IPS-NIHi11 (cell line): ENCODE measurements around the gene MEGF11.
"Not testable (repeated sequence)": the region's sequence is repeated elsewhere in the genome, so short reads cannot be mapped to it uniquely, and the experiment has no call there.

ENCODE experiments used
- DNase-seq: peaks from one replicate; pipeline ENCODE4 v3.0.0; 2012; ENCODE audit warnings: mixed read lengths, low spot score

The MEGF11 gene

DNA sequence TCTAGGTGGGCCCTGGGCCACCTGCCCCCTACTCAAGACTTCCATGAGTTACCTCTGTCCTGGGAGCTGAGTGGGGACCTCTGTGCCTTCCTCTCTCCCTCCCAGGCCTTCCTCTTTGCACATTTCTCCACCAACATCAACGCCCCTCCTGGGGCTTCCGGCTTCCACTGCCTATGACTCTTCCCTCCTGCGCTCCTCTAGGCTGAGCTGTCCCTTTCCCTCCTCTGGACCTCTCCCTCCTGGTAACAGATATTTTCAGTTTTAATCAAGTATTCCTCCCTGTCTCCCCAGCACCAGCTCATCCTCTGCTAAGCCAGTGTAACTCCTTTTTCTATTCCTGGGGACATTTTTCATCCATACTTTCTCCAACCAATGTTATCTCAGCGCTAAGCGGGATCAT, 223.9 kb downstream of the MEGF11 start:
- DNase-seq, result no peak

- DNase-seq, result no peak
Observed at GRCh38 chr15:66027268-66027805, 226.2 kb downstream of the MEGF11 start.

DNA sequence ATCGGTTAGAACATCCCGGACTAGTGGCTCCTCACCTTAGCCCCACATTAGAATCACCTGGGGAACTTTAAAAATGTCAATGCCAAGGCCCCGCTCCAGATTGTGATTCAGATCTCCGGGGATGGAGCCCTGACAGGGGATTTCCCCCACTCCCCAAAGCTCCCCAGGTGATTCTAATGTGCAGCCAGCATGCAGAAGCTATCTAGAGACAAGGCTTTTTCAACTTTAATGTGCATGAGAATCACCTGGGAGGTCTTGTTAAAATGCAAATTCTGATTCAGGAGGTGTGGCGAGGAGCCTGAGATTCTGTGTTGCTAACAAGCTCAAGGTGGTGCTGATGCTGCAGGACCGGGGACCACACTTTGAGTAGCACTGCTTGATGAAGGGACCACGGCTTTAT, 227.6 kb downstream of the MEGF11 start:
- no peak for DNase-seq

- no peak for DNase-seq
Observed at GRCh38 chr15:66025015-66025452, 228.5 kb downstream of the MEGF11 start.

DNA sequence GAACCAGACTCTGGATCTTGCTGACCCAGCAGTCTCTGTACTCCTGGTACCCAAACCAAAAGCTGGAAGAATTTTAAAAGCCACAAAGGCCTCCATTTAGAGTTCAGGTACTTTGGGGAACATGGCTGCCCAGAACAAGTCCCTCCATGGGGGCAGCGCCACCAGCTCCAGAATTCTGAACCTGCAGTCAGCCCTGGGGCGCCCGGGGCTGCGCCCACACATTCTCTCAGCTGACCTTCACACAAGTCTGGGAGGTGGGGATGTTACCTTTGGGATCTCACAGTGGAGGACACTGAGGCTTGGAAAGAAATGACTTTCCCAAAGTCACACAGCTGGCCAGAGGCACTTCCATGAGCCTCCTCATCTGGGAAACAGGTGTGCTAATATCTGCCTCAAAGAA, 229.4 kb downstream of the MEGF11 start:
- DNase-seq, result no peak

GRCh38 chr15:66023311-66023972, 230.1 kb downstream of the MEGF11 start:
- no peak for DNase-seq

DNA sequence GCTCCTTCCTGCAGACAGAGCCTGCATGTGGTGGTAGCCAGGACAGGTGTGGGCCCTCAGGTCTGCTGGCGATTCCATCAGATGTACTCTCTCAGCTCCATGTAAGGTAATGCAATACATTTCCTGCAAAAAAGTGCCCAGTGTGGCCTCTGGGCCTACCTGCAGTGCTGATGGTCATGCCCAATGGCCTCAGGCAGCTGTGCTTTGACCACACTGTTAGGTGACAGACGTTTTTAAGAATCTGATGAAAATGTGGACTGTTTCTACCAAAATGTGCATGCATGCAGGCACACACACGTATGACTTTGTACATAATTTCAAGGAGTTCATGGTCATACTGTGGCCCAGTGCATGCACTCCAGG, 231.4 kb downstream of the MEGF11 start:
- DNase-seq, result no peak

- no peak for DNase-seq
Observed at GRCh38 chr15:66021496-66022162, 231.9 kb downstream of the MEGF11 start.

DNA sequence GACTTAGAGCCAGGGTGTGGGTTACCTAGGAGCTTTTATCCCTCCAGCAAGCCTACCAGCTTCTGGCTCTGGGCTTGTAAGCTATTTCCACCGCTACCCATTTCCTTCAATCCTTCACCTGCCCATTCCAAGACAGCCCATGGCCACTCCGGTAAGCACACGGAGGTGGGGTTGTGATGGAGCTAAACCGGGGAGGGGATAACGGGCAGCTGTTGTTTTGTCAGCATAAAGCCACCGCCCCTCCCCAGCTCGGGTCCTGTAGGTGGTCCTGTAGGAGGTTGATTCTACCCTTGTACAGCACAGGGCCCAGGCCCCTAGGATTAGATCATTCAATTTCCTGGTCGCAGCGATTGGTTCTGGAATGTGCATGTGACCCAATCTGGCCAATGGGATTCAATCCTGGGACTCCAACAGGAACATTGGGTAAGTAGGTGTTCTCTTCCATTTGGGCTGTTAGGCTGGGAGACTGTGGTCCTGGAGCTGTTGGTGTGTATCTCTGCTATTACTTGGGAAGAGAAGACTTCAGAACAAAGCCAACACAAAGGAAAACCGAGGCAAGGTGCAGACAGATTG, 233.6 kb downstream of the MEGF11 start:
- peak; percentile 43 for DNase-seq

DNA sequence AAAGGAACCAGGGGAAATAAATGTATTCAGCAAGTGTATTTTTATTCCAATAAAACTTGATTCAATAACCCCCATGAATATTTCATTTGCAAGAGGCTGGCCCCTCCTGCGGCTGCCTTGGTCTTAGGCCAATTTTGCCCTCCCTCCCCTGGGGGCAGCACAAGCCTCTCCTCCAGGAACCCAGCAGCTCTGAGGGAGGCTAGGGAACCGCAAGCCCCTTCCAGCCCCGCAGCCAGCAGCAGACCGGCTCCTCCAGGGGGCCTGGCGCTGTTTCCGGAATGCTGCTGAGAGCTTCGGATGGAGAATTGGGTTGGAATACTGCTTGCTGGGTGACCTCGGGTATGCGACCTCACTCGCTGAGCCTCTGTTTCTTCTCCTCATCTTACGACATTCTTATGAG, 234.2 kb downstream of the MEGF11 start:
- peak; percentile 63 for DNase-seq

DNA sequence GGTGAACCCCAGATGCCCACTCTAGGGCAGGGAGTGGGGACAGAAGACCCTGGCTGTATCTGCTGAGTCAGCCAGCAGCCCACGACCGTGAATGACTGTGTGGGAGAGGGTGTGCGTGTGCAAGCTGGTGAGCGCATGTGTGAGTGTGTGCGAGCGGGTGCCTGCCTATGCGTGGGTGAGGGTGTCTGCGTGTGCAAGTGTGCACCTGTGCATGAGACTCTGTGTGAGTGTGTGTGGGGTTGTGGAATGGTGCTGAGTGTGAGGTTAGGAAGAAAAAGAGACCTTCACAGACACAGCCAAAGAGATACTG, 235.1 kb downstream of the MEGF11 start:
- no peak for DNase-seq

- DNase-seq, result no peak
Observed at GRCh38 chr15:66017792-66018487, 235.6 kb downstream of the MEGF11 start.

GRCh38 chr15:66017000-66017399, 236.6 kb downstream of the MEGF11 start:
- no peak for DNase-seq

DNA sequence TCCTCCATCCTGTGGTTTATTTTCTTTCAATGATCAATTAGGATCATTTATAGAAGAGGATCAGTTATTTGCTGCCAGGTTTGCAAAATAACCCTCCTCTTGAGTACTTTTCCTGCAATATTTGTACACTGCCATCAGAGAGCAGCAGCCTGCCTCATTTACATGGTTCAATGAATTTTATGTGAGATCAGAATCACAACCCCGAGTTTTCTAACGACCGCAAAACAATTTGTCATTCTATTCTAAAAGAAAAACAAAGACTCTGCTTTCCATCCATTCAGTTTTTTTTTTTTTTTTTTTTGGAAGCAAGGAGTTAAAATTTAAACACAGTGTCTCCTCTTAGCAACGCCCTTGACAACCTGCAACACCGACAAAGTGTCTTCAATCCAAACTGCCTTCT, 237.4 kb downstream of the MEGF11 start:
- no peak for DNase-seq

- no peak for DNase-seq
Observed at GRCh38 chr15:66014635-66015182, 238.8 kb downstream of the MEGF11 start.

DNA sequence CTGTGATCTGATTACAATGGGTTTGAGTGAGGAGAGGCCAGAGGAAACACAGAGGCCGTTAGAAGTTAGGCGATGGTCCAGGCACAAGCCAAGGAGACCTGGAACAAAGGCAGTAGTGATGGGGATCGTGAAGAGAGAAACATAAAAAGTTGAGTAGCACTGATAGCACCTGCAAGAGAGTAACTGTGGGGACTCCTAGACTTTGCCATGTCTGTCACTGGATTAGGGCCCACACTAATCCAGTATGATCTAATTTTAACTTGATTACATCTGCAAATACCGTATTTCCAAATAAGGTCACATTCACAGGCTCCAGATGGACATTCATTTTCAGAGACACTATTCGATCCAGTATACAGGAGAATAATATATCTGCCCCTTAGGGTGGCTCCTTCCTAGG, 239.5 kb downstream of the MEGF11 start:
- no peak for DNase-seq

- DNase-seq, result no peak
Observed at GRCh38 chr15:66008940-66009562, 244.5 kb downstream of the MEGF11 start.

DNA sequence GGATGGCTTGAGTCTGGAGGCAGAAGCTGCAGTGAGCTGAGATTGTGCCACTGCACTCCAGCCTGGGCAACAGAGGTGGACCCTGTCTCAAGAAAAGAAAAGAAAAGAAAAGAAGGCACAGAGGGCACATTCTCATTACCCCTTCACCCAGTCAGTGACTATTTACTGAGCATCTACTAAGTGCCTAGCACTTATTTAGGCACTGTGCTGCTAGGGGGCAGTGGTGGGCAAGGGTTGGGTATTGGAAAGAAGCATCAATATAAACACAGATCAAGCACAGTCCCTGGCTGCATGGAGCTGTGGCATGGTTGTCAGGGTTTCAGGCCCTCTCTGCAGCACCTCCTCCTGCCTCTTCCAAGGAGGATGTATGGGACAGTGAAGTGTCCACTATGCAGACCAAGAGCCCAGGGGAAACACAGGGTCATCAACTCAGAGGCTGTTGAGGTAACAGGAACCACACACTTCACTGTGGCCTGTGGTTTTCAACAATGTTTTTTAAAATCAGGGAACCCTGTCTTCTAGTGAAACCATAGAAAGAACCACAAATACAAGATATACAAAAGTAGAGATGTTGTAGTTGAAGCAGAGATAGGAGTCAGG, 245.8 kb downstream of the MEGF11 start:
- no peak for DNase-seq

DNA sequence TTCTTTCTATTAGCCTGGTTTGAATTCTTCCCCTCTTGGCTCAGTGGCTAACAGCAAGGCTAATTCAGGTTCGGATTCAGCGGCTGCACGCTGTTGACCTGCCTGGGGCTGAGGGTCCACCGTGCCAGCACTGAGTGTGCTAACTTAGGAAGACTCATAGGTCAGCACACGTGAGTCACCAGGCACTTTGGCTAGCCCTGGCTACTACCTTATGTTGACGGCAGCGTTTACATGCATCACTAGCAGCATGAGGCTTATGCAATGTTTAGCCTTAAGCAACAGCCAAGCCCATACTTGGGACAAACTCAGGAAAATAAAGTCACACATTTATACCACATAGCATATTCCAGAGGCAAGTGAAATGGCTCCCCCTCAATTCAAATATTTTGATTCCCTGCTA, 246.6 kb downstream of the MEGF11 start:
- no peak for DNase-seq

DNA sequence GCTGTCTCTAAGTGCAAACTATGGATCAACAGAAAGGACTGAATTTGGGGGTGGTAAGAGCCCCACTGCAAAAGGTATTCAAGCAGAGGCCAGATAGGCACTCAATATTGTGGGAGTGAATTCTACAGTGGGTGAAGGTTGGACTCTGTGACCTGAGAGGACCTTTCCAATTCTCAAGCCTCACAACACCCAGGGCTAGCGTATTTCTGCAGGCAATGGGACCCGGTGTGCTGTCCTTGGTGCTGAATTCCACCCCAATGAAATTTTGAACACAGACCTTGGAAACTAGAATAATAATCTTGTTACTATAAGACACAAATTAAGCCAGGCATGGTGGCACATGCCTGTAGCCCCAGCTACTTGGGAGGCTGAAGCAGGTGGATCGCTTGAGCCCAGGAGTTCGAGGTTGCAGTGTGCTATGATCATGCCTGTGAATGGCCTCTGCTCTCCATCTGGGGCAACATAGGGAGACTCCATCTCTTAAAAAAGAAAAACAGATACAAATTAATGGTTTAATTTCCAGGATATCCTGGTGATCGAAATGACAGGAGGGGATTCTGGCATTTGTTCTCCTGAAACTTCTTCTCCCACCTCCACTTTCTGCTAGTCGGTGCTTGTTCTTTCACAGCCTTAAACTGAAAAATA, 248.8 kb downstream of the MEGF11 start:
- peak; percentile 87 for DNase-seq

DNA sequence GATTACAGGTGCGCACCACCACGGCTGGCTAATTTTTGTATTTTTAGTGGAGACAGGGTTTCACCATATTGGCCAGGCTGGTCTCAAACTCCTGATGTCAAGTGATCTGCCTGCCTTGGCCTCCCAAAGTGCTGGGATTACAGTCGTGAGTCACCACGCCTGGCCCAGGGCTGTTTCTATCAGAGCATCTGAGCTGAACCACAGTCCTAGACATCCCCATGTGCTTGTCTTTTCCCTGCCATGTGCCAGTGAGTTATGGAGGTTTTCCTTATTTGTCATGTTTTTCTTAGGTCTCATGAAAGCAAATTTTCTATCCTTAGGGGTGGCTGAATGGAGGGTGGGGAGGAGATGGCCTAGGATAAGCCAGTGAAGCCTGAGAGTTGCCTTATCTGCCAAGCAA, 250.4 kb downstream of the MEGF11 start:
- not testable (repeated sequence) for DNase-seq
